Hepatocyte (in vitro differentiated cells): Measurements from ENCODE around the gene GUCY2F.

Source experiments
- CTCF ChIP-seq: fragments of 200-600 bp; sonication (generic); IDR thresholded peaks from 2 replicates; pipeline ENCODE4 v1.5.1; 2016; ENCODE audit warnings: antibody characterized with exemption, mild to moderate bottlenecking; ENCODE audit not compliant: poor library complexity
- EZH2phosphoT487 ChIP-seq: fragments of 200-600 bp; sonication (generic); IDR thresholded peaks from one replicate; pipeline ENCODE4 v1.6.1; 2018; ENCODE audit warnings: antibody characterized with exemption, mild to moderate bottlenecking, low read depth, moderate library complexity; ENCODE audit not compliant: unreplicated experiment, severe bottlenecking

- no peak for TF ChIP-seq CTCF
- no peak for TF ChIP-seq EZH2phosphoT487
Observed at GRCh38 chrX:109409181-109409580, 72.7 kb downstream of the GUCY2F start.
